CD4-positive, alpha-beta T cell treated with Interleukin-6 for 4 hours (primary cell): Measurements from ENCODE around the gene IL10RA.
"Not testable (repeated sequence)": the region's sequence is repeated elsewhere in the genome, so short reads cannot be mapped to it uniquely, and the experiment has no call there.

Source experiments
- DNase-seq: peaks from one replicate; pipeline ENCODE4 v3.0.0-alpha.2; 2020; ENCODE audit warnings: mixed read lengths

The IL10RA gene

DNA sequence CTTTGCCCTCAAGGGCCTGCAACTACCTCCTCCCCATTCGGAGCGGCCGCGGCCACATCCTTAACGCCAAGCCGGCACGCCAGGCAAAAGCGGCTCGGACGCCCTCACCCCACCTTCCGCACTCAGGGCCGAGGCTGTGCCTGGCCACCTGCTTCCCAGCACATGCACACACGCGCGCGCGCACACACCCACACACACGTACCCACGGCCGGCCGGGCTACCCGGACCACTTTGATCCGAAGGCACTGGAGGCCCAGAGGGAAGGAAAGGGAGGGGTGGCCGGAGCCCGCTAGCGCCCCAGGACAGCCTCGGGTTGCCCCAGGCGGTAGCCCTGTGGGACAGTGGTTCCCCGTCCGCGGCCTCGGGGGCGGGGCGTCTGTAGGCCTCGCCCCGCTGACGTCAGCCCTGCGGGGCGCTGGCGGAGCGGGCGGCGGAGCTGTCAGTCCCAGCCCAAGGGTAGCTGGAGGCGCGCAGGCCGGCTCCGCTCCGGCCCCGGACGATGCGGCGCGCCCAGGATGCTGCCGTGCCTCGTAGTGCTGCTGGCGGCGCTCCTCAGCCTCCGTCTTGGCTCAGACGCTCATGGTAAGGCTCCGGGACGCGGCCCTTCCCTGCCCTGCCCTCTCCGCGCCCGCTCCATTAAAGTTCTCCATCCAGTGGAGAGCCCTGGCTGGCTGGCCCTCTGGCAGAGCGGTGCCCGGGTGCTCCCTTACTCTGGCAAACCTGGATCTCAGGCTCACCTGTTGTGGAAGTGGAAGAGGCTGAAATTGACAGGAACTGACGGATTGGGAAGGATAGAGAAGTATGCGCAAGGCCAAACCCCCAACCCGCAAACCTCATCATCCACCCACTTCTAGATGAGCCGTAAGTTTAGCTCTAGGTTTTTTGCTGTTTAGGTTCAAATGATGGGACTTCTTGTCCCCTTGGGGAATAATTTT lies at the start of gene IL10RA:
TSS of gene IL10RA (plus strand) at position 442 of the 935 bp plus-strand sequence. CDS start at position 516, 74 bp downstream.
- DNase-seq: peak; percentile 84

- DNase-seq: no peak
Measured at GRCh38 chr11:117936973-117937372, 49.2 kb upstream of the IL10RA start.

- no peak for DNase-seq
Measured at GRCh38 chr11:117940736-117941135, 45.5 kb upstream of the IL10RA start.

DNA sequence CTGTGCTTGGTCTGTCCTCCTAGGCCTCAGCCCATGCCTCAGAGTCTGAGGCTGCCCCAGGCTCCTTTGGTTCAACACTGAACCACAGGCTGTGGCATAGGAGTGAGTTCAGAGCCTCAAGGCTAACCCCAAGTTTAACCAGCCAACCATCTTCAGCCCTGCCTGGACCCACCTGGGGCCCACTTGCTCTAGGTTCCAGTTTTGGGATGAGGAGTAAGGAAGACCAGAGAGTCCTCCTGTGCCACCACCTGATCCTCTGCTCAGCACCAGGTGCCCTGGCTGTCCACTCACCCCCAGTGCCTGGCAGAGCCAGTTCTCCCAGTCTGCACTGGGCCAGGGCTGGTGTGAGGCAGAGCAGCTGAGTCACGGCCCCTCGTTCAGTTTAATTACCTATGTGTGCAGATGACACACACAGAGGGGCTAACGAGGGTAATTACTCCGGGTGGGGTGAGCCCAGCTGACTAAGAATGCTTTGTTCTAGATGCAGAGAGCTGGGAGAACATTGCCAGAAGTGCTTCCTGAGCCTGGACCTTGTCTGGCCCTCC lies 45.0 kb upstream of the IL10RA start:
- DNase-seq: no peak

- DNase-seq: no peak
Measured at GRCh38 chr11:117941976-117942654, 44.1 kb upstream of the IL10RA start.

- no peak for DNase-seq
Measured at GRCh38 chr11:117944554-117944953, 41.6 kb upstream of the IL10RA start.

- DNase-seq: no peak
Measured at GRCh38 chr11:117945047-117945810, 41.0 kb upstream of the IL10RA start.

DNA sequence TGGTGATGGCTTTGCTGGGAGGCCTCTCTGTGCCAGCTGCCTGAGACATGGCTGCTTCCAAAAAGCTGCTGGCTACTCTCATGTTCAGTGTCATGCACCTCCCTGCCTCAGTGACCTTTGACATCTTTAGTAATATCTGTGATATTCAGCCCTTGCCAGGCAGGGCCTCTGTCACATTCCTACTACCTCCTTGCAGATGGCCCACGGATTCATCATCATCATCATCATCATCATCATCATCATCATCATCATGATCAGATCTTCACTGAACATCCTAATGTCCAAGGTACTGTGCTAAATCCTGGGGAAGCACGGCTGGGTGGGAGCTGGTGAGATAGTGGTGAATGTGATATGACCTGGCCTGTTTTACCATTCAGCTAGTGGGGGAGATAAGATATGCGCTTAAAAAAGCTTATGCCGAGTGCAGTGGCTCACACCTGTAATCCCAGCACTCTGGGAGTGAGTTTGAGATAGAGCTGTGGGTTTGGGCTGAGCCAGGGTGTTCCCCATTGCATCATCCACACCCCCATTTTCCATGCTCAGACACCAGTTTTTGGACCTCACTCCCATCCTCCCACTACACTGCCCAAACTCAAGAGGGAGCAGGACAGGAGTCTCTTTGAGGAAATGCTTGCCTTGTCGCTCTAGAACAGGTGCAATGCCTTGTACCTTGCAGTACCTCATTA lies 39.9 kb upstream of the IL10RA start:
- DNase-seq: no peak

GRCh38 chr11:117946842-117947526 lies 39.2 kb upstream of the IL10RA start:
- peak; percentile 88 for DNase-seq

DNA sequence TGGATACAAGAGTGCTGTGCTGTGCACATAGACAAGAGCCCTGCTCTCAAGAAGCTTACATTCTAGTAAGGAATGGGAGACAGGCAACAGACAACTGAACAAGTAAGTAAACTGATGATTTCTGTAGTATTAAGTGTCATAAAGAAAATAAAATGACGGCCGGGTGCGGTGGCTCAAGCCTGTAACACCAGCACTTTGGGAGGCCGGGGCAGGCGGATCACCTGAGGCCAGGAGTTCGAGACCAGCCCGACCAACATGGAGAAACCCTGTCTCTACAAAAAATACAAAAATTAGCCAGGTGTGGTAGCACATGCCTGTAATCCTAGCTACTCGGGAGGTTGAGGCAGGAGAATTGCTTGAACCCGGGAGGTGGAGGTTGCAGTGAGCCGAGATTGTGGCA lies 38.4 kb upstream of the IL10RA start:
- DNase-seq: not testable (repeated sequence)

GRCh38 chr11:117948466-117948865 lies 37.7 kb upstream of the IL10RA start:
- DNase-seq: not testable (repeated sequence)

- no peak for DNase-seq
Measured at GRCh38 chr11:117949062-117949461, 37.1 kb upstream of the IL10RA start.

GRCh38 chr11:117950301-117950700 lies 35.9 kb upstream of the IL10RA start:
- peak; percentile 78 for DNase-seq

- DNase-seq: peak; percentile 72
Measured at GRCh38 chr11:117950993-117951961, 34.9 kb upstream of the IL10RA start.

- DNase-seq: peak; percentile 51
Measured at GRCh38 chr11:117953024-117953671, 33.0 kb upstream of the IL10RA start.

DNA sequence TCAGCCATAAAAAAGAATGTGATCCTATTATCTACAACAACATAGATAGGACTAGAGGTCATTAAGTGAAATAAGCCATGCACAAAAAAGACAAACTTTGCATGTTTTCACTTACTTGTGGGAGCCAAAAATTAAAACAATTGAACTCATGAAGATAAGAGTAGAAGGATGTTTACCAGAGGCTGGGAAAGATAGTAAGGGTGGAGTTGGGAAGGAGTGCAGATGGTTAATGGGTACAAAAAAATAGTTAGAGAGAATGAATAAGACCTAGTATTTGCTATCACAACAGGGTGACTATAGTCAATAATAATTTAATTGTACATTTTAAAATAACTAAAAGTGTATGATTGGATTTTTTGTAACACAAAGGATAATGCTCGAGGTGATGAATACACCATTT lies 27.2 kb upstream of the IL10RA start:
- DNase-seq: no peak

DNA sequence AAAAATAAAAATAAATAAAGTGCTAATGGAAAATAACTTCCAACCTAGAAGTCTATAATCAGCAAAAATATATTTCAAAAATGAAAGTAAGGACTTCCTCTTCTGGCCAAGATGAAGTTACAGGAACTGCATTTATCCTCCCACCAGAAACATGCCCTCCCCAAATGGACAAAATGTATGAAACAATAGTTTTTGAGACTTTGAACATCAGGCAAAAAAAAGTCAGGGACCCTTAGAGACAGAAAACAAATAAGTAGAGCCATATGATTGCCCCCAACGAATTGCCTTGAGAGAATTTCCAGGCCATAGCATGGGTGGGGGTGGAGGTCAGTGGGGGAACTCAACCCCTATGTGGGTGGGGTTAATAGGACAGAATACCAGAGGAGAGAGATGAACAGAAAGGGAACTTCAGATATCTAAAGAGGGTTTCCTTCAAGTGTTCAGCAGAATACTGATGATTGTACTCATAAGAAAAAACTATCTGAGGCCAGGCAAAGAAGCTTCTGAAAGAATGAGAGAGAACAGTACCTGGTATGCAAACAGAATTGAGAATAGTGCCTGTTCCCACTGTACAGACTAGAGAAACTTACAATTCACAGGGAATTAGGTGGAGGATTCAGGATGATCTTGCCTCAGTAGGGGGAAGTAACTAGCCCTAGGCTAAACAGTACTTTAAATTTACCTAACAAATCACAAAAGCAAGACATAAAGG lies 26.6 kb upstream of the IL10RA start:
- no peak for DNase-seq

GRCh38 chr11:117960406-117960805 lies 25.8 kb upstream of the IL10RA start:
- no peak for DNase-seq

DNA sequence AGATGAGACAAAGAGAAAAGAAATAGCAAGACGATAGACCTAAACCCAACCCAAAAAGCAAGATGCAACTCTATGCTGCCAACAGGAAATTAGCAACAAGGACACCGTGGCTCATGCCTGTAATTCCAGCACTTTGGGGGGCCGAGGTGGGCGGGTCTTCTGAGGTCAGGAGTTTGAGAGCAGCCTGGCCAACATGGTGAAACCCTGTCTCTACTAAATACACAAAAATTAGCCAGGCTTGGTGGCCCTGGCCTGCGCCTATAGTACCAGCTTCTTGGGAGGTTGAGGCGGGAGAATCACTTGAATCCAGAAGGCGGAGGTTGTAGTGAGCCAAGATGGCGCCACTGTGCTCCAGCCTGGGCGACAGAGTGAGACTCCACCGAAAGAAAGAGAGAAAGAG lies 24.3 kb upstream of the IL10RA start:
- DNase-seq: no peak
